GM12878 (cell line): ENCODE results near the gene GALK1. TPM values are rescaled to one million over a fixed set of nuclear protein-coding genes. Genes with fewer than 3 reads are reported as not detected.

ENCODE experiments used
- BCL3 ChIP-seq: IDR thresholded peaks from 2 replicates; pipeline ENCODE4 v1.6.1; 2011; ENCODE audit warnings: borderline replicate concordance, low read depth, mild to moderate bottlenecking, moderate library complexity, low read length; ENCODE audit not compliant: insufficient read depth, poor library complexity, severe bottlenecking
- BCLAF1 ChIP-seq: fragments of 450-650 bp; IDR thresholded peaks from 2 replicates; pipeline ENCODE4 v1.6.1; 2017; ENCODE audit warnings: antibody characterized with exemption, mild to moderate bottlenecking, moderate library complexity
- BHLHE40 ChIP-seq, 2 experiments: fragments of 450-650 bp in 1 of 2; IDR thresholded peaks; 2 replicates each; pipeline ENCODE4 v1.6.1; 2011 to 2017; ENCODE audit warnings: low read depth in 2 of 2, borderline replicate concordance in 1 of 2, improper control_type of control experiment in 1 of 2, low read length in 1 of 2, mild to moderate bottlenecking in 1 of 2
- BMI1 ChIP-seq: fragments of 450-650 bp; IDR thresholded peaks from 2 replicates; pipeline ENCODE4 v1.6.1; 2016; ENCODE audit warnings: mild to moderate bottlenecking, moderate library complexity, borderline replicate concordance
- CEBPB ChIP-seq, 2 experiments: fragments of 150-350 bp in 1 of 2; IDR thresholded peaks; 2 replicates each; pipeline ENCODE4 v1.6.1; 2012 to 2014; ENCODE audit warnings: low read depth in 2 of 2, low read length in 2 of 2, borderline replicate concordance in 1 of 2, inconsistent platforms in 1 of 2
- CHD2 ChIP-seq: IDR thresholded peaks from 2 replicates; pipeline ENCODE4 v1.6.1; 2011; ENCODE audit warnings: low read depth, low read length, improper control_type of control experiment, borderline replicate concordance
- CHD4 ChIP-seq: fragments of 200-600 bp; sonication (generic); IDR thresholded peaks from 2 replicates; pipeline ENCODE4 v1.6.1; 2016; ENCODE audit warnings: mild to moderate bottlenecking
- CREM ChIP-seq: IDR thresholded peaks from 2 replicates; pipeline ENCODE4 v1.6.1; 2014; ENCODE audit warnings: antibody characterized with exemption, low read depth
- CTCF ChIP-seq, 3 experiments: IDR thresholded peaks in 2 of 3; conservative IDR thresholded peaks in 1 of 3; 2 replicates each; pipeline ENCODE4 v1.5.1; 2011; ENCODE audit warnings: low read depth in 3 of 3, low read length in 3 of 3, mild to moderate bottlenecking in 3 of 3, control low read depth in 2 of 3, moderate library complexity in 2 of 3, inconsistent platforms in 1 of 3, mixed read lengths in 1 of 3; ENCODE audit not compliant: control insufficient read depth in 2 of 3, insufficient read depth in 1 of 3; ENCODE audit errors: extremely low read depth in 1 of 3
- HDAC2 ChIP-seq: fragments of 200-600 bp; sonication (generic); IDR thresholded peaks from 2 replicates; pipeline ENCODE4 v1.6.1; 2017
- IKZF2 ChIP-seq, 2 experiments: fragments of 450-650 bp; IDR thresholded peaks; 2 replicates each; pipeline ENCODE4 v1.6.1; 2017; ENCODE audit warnings: mild to moderate bottlenecking in 2 of 2, moderate library complexity in 2 of 2
- IRF3 ChIP-seq: fragments of 450-650 bp; IDR thresholded peaks from 2 replicates; pipeline ENCODE4 v1.6.1; 2014; ENCODE audit warnings: mild to moderate bottlenecking
- NR2C2 ChIP-seq: IDR thresholded peaks from 2 replicates; pipeline ENCODE4 v1.6.1; 2011; ENCODE audit warnings: borderline replicate concordance, low read depth; ENCODE audit not compliant: control insufficient read depth, insufficient read length
- RBBP5 ChIP-seq: fragments of 200-600 bp; sonication (generic); conservative IDR thresholded peaks from 2 replicates; pipeline ENCODE4 v1.6.1; 2016
- RFX5 ChIP-seq: IDR thresholded peaks from 2 replicates; pipeline ENCODE4 v1.6.1; 2011; ENCODE audit warnings: low read depth, low read length, improper control_type of control experiment
- SMC3 ChIP-seq: IDR thresholded peaks from 2 replicates; pipeline ENCODE4 v1.6.1; 2011; ENCODE audit warnings: low read length, improper control_type of control experiment, borderline replicate concordance
- TAF1 ChIP-seq: IDR thresholded peaks from 2 replicates; pipeline ENCODE4 v1.6.1; 2011; ENCODE audit warnings: mild to moderate bottlenecking, low read depth, low read length, borderline replicate concordance
- TBL1XR1 ChIP-seq: IDR thresholded peaks from 2 replicates; pipeline ENCODE4 v1.6.1; 2012; ENCODE audit warnings: low read depth, low read length, improper control_type of control experiment
- TCF7 ChIP-seq: IDR thresholded peaks from 2 replicates; pipeline ENCODE4 v1.6.1; 2014; ENCODE audit warnings: antibody characterized with exemption, borderline replicate concordance
- USF2 ChIP-seq: IDR thresholded peaks from 2 replicates; pipeline ENCODE4 v1.6.1; 2011; ENCODE audit warnings: low read depth, low read length, improper control_type of control experiment, borderline replicate concordance
- ZNF207 ChIP-seq: fragments of 450-650 bp; IDR thresholded peaks from 2 replicates; pipeline ENCODE4 v1.6.1; 2014; ENCODE audit warnings: antibody characterized with exemption, mild to moderate bottlenecking, borderline replicate concordance
- ZNF217 ChIP-seq: fragments of 450-650 bp; IDR thresholded peaks from 2 replicates; pipeline ENCODE4 v1.6.1; 2017; ENCODE audit warnings: antibody characterized with exemption, mild to moderate bottlenecking
- polyA plus RNA-seq, 11 experiments: library from polyadenylated mRNA; depleted of rRNA in 4 of 11; unstranded in 6 of 11; stranded (reverse) in 5 of 11; fragments of >200 nt; fragmentation: Nextera tagmentation in 4 of 11; fragmentation: Illumina TruSeq in 1 of 11; extraction: Ambion mirVana in 4 of 11; extraction: Trizol in 1 of 11; gene quantifications; 1 replicate in 1 of 11; 2 replicates in 10 of 11; pipeline versions ENCODE4 v1.2.1 to v1.2.3, GENCODE V29; 2011 to 2016; ENCODE audit warnings: inconsistent platforms in 2 of 11, missing spikeins in 2 of 11, low read depth in 1 of 11
- total RNA-seq, 4 experiments: library from RNA; depleted of rRNA in 3 of 4; stranded (reverse); fragments of >200 nt in 3 of 4; fragmentation: Illumina TruSeq in 1 of 4; extraction: Trizol in 1 of 4; gene quantifications; 2 replicates each; pipeline versions ENCODE4 v1.2.1 to v1.2.3, GENCODE V29; 2013 to 2021

Gene GALK1
- total and polyA plus RNA-seq, 10 of the 15 experiments (the other 5 are each of a cell fraction or from before 2014, with no cell fraction given), result 0.21 to 43.8 (median 21.4) TPM

GRCh38 chr17:75749545-75750389, 15.2 kb downstream of the GALK1 start (continued):
- TF ChIP-seq CTCF (IDR thresholded peaks at IDR 0.05 in 2 of 3, conservative IDR thresholded peaks at IDR 0.05 in 1 of 3; ENCODE audit: control insufficient read depth in 2 of 3, extremely low read depth in 1 of 3, insufficient read depth in 1 of 3, low read depth in 3 of 3, low read length in 3 of 3), result peak; percentile 85 to 94 (median 88)
- 0 out of 2 replicates have a peak, but pooled peaks have one; percentile 26 for TF ChIP-seq IRF3
- no peak for TF ChIP-seq CHD2
- 0 out of 2 replicates have a peak, but pooled peaks have one; percentile 58 for TF ChIP-seq ZNF207
- no peak for TF ChIP-seq BCL3
- TF ChIP-seq RFX5, result no peak
- no peak for TF ChIP-seq TAF1
- TF ChIP-seq NR2C2, result no peak
- no peak for TF ChIP-seq ZNF217
- TF ChIP-seq CREM, result no peak
- peak; percentile 71 for TF ChIP-seq SMC3
- TF ChIP-seq BHLHE40 (IDR thresholded peaks at IDR 0.05; ENCODE audit: borderline replicate concordance in 1 of 2, low read depth in 2 of 2, low read length in 1 of 2), result no peak; a peak in 1 of 4 replicates
- no peak for TF ChIP-seq BMI1
- TF ChIP-seq TCF7, result no peak
- TF ChIP-seq USF2, result no peak
- TF ChIP-seq CHD4, result no peak
- TF ChIP-seq IKZF2 (IDR thresholded peaks at IDR 0.05), result no peak
- no peak for TF ChIP-seq RBBP5
- no peak for TF ChIP-seq HDAC2
- TF ChIP-seq CEBPB (IDR thresholded peaks at IDR 0.05; ENCODE audit: borderline replicate concordance in 1 of 2, low read depth in 2 of 2, low read length in 2 of 2), result no peak
- no peak for TF ChIP-seq BCLAF1
- TF ChIP-seq TBL1XR1, result no peak
